ENCODE results near the gene RAE1.
"Not testable (repeated sequence)": the region's sequence is repeated elsewhere in the genome, so short reads cannot be mapped to it uniquely, and the experiment has no call there.

Gene RAE1

DNA sequence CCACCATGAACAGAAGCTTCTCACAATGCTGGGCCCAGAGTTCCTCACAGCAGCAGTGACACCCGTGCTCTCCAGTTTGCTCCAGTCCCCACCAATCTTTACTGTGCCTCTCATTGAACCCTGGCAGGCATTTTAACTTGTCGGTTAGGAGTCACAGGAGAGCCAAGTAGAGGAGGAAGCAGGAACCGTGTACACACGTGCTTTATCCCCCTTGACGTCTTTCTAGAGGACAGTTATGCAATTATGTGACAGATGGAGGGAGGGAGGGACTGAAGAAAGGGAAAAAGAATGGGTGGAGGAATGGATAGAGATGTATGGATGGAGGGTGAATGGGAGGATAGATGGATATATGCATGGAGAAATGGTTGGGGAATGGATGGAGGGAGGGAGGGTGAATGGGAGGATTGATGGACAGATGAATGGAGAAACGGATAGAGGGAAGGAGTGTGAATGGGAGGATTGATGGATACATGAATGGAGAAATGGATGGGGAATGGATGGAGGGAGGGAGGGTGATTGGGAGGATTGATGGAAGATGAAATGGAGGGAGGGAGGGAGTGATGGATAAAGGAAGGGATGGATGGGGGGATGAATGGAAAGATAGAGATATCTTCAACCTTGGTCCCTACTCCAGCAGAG, 66.1 kb downstream of the RAE1 start:
- no peak for DNase-seq

DNA sequence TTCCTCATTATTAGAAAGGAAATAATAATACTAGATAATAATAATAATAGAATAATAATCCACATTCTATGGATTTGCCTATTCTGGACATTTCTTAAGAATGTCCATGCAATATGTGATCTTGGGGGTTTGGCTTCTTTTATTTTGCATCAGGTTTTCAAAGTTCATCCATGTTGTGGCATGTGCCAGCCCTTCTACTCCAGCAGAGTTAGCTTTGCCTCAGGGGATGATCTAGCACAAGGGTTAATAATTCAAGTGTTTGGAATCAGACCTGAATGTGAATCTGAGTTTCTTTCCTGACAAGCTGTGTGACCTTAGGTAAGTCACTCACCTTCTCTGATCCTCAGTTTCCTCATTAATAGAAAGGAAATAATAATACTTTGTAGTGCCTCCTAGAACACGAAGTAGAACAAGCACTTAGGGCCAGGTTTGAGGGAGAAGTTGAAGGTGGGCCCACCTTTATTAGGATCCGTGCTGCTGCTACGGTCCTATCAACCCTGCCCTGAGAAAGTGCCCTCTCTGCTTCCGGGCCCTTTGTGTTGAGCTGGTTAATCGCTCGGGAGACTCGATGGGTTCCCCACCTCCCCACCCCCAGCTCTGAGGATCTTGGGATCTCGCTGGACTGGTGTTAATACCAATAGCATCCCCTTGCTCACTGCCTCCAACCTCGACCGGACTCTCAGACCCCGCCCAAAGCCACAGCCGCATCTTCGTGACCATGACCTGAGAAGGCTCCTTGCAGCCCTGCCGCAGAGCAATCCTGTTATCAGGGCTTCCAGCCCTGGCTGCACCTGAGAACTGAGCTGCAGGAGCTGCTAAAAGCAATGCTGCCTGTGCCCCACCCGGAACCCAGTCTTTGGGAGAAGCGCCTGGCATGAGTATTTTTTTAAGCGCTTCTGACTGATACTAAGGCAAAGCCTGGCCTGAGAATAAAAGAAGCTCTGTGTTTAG, 67.0 kb downstream of the RAE1 start:
- DNase-seq, result no peak

DNA sequence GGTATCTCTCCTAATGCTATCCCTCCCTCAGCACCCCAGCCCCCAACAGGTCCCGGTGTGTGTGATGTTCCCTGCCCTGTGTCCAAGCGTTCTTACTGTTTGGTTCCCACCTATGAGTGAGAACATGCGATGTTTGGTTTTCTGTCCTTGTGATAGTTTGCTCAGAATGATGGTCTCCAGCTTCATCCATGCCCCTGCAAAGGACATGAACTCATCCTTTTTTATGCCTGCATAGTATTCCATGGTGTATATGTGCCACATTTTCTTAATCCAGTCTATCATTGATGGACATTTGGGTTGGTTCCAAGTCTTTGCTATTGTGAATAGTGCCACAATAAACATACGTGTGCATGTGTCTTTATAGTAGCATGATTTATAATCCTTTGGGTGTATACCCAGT, 68.4 kb downstream of the RAE1 start:
- not testable (repeated sequence) for DNase-seq

DNA sequence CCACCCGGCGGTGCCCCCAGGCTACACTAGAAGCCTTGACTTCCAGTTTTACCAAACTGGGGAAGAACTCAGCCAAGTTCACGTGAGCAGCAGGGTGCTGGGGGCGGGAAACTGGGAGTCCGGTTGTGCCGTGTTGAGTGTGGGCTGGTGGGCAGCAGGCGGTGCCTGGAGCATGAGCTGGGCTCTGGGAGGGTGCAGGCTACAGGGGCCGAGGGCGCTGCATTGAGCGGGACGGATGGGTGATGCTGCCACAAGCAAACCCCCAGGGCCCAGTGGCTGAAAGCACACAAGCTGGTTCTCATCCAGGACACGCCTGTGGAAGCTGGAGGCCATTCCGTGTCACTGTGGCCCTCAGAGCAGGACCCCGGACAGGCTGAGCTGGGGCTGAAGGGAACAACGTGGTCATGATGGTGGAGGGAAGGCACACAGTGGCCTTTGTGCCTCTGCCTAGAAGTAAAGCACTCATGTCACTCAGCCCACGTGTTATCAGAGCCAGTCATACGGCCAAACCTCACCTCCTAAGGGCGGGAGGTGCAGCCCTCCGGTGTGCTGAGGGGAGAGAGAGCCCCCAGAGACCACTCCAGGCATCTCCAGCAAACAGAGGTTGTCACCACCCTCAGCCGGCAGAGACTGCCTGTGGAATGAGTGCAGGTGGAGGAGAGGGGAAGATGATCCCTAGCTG, 69.7 kb downstream of the RAE1 start:
- DNase-seq, result no peak

DNA sequence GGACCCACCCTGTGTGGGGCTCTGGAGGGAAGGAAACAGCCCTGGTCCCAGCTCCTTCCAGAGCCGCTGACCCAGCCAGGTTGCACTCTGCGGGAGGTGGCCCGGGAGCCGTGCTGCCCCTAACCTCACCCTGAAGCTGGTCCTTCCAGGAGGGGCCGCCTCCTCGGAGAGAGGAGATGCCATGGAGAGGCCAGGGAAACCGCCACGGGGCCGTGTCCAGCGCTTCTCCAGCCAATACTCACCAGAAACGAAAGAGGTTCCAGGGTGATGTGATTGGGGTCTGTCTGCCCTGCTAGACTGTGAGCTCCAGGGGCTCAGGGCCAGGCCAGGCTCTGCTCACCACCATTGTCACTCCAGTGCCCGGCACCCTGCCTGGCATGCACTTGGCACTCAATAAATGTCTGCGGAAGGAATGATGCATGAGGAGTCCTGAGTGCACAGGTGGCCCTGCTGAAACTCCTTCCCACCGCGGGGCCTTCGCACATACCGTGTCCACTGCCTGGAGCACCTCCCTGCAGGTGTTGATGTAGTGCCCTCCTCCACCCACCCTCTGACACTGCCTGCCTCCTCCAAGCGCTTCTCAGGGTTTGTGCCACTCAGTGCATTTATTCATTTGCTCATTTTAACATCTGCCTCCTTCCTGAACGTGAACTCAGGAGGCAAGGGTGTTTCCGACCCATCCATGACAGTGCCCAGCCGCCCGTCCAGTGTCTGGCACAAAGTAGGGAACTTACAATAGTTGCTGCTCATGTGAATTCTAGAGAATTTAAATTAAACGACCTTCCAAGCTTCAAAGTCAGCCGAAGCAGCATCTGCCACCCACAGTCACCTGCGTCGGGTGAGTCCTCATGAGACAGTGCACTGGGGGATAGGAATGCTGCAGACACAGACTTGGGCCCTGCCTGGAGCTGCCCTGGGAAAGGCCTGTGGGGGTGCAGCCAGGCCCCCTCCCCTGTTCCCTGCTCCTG, 70.5 kb downstream of the RAE1 start:
- no peak for DNase-seq

DNA sequence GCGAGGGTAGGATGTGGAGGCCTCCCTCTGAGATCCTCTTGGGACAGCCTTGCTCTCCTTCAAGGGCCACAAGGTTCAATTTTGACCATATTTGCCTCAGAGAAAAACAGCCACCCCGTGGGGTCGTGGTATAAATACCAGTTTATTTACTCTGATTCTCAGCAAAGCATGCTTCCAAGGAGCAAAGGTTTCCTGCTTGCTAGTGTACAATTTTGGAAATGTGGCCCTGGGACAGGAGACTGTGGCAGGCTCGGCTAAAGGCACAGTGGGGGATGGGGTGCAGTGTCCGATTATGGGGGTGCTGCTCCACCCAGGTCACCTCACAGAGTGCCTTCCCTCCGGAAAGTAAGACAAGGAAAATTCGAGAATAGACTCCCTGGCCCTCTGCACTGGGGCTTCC, 71.2 kb downstream of the RAE1 start:
- DNase-seq, result no peak

DNA sequence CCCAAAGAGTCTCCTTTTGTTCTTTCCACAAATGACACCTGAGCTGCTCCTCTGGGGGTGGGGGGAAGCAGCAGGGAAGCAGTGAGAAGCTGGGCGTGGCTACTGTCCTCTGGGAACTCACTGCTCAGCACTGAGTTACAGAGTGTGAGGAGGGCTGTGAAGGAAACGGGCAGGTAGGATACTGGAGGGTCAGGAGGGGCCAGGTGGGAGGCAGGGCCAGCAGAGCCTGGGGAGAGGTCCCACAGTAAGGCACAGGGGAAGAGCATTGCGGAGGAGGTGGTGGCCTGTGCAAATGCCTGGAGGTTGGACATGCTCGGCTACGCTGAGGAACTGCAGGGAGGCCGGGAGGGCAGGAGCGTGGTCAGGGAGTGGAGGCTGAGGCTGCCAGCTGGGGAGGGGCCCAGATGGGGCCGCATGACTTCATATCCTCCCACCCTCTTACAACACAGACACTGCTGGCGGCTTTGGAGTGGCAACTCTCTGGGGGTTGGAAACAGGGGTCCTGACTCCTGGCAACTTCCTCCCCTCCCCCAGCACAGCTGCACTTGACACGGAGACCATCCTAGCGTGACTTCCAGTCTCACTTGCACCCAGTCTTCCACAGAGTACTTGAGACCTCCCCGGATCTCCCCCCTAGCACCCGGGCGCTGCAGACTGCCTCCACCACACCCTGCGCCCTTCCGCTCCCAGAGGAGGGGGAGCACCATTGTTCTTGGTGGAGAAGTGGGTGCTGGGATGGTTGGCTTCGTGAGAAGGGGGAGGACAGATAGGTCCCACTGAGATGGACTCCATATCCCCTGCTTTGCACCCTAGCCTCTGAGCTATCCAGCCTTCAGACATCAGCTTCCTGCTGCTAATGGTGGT, 74.3 kb downstream of the RAE1 start:
- DNase-seq, result peak; percentile 72

DNA sequence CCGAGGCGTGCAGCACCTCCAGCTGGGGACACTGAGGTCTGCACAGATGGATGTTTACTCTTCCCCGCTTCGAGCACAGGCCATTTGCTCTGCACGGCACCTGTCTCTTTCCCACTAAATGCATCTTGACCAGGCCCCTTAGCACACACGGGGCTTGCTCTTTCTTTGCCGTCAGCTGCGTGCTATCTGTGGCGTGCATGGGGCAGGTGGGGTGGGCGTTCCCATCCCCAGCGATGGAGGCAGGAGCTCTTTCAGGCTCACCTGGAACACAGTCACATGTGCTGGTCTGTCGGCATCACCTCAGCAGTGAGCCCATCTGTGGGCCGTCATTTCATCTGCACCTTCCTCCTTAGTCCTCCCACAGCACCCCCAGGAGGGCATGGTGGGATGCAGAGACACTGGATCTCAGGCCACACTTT, 75.2 kb downstream of the RAE1 start:
- peak; percentile 78 for DNase-seq

DNA sequence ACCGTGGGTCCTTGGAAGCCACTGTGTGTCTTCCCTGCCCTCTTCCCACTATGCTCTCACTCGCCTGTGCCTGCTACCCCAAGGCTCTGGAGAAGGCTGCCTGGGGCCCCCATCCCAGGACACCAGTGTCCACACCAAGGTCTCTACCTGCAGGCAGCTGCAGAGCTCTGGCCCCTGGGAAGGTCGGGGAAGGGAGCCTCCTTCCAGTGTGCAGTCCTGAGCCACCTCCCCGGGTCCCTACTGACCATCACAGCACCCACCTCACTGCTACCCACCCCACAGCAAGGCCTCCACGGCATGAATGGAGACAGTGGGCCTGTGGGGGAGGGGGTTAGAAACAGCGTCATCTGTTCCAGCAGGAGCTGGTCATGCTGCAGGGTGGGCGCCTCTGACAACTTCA, 75.8 kb downstream of the RAE1 start:
- DNase-seq, result no peak

DNA sequence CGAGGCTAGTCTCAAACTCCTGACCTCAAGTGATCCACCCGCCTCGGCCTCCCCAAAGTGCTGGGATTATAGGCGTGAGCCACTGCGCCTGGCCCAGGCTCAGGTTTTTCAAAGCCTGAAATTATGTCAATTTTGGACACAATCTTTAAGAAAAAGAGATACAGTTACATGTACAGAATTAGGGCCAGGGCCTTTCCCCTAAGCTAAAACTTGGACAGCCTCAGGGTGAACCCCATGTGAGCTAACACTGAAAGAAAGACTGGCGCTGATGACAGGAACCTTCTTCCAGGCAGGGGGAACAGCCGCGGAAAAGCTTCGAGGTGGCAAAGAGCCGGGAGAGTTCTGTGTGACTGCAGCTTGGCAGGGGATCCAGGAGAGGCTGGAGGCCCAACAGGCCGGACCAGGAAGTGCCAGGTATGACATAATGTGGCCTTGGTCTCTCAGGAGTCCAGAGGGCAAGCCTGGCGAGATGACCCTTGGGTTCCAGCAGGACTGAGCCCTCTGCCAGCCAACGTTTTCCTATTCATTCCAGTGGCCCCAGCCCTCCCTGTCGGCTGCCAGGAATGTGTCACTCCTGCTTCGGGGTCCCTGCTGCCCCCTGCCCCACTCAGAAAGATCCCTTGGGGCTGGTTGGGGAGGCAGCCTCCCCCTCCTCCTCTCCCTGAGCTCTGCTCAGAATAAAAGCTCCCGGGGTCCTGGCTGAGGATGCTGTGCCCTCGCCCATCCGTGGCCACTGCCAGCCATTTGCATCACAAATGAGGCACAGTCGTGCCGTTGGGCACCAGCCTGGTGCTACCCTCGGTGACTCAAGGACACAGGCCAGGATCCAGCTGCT, 77.5 kb downstream of the RAE1 start:
- DNase-seq, result no peak

Data from NCI-H510A treated with DMSO at 0.1 percent for 48 hours (cell line).